B cell (primary cell): ENCODE data around the gene NOS1AP. TPM values are rescaled to one million over a fixed set of nuclear protein-coding genes. Genes with fewer than 3 reads are reported as not detected.

ENCODE experiments used
- ATAC-seq: fragments of 200-7000 bp; cut with Tn5 transposase; one replicate; pipeline ENCODE4 v1.10.0; 2021; ENCODE audit warnings: low read depth, mild to moderate bottlenecking, moderate number of reproducible peaks, moderate library complexity
- CTCF ChIA-PET: fragments of 350-600 bp; sonication (Branson Sonifier 250); formaldehyde crosslinking; loops from one replicate; lab custom pipeline; 2021; ENCODE audit warnings: antibody characterized with exemption, inconsistent platforms; lab: Charles Lee
- POLR2A ChIA-PET: fragments of 350-600 bp; sonication (Branson Sonifier 250); formaldehyde crosslinking; loops from one replicate; lab custom pipeline; 2021; ENCODE audit warnings: antibody characterized with exemption; lab: Charles Lee
- DNase-seq: peaks from one replicate; pipeline ENCODE4 v3.0.0; 2013
- H2AFZ ChIP-seq: 2 replicates; pipeline ENCODE4 v1.6.1; 2012; ENCODE audit warnings: mild to moderate bottlenecking, low read depth, low read length; ENCODE audit not compliant: insufficient read depth, poor library complexity, severe bottlenecking
- H3K27ac ChIP-seq, 2 donors: 1 replicate in 1 of 2; 2 replicates in 1 of 2; pipeline ENCODE4 v1.5.1; 2012 to 2013; ENCODE audit warnings: low read length in 2 of 2, mild to moderate bottlenecking in 2 of 2, moderate library complexity in 1 of 2
- H3K27me3 ChIP-seq, 4 experiments: fragments of 200-600 bp in 1 of 4; sonication (generic) in 1 of 4; replicated peaks in 1 of 4; 1 replicate in 2 of 4; 2 replicates in 2 of 4; pipeline versions ENCODE4 v1.6.1 to v1.7.0; 2013 to 2016; ENCODE audit warnings: low read length in 3 of 4, mild to moderate bottlenecking in 2 of 4, mixed read lengths in 1 of 4, moderate library complexity in 1 of 4; ENCODE audit not compliant: insufficient read depth in 4 of 4, control insufficient read depth in 3 of 4; ENCODE audit errors: control extremely low read depth in 1 of 4
- H3K36me3 ChIP-seq, 2 experiments: replicated peaks in 1 of 2; 1 replicate in 1 of 2; 2 replicates in 1 of 2; pipeline versions ENCODE4 v1.6.1 to v1.7.1; 2013; ENCODE audit warnings: low read length in 1 of 2; ENCODE audit not compliant: insufficient read depth in 2 of 2, control insufficient read depth in 1 of 2; ENCODE audit errors: control extremely low read depth in 1 of 2, extremely low read depth in 1 of 2
- H3K4me1 ChIP-seq, 2 donors: fragments of 200-600 bp in 1 of 2; sonication (generic) in 1 of 2; 1 replicate in 1 of 2; 2 replicates in 1 of 2; pipeline versions ENCODE4 v1.5.1 to v1.6.1; 2013 to 2017; ENCODE audit warnings: low read length in 2 of 2; ENCODE audit not compliant: control insufficient read depth in 2 of 2, insufficient read depth in 2 of 2
- H3K4me2 ChIP-seq: replicated peaks from 2 replicates; pipeline ENCODE3; 2012; ENCODE audit warnings: mild to moderate bottlenecking, low read depth, low read length; ENCODE audit not compliant: poor library complexity, severe bottlenecking
- H3K4me3 ChIP-seq, 5 experiments: fragments of 200-600 bp in 1 of 5; sonication (generic) in 1 of 5; 1 replicate in 3 of 5; 2 replicates in 2 of 5; pipeline versions ENCODE4 v1.5.1 to v1.7.0; 2011 to 2016; ENCODE audit warnings: low read length in 4 of 5, mild to moderate bottlenecking in 4 of 5, low read depth in 2 of 5, control low read depth in 1 of 5, moderate library complexity in 1 of 5; ENCODE audit not compliant: insufficient read depth in 1 of 5; ENCODE audit errors: control extremely low read depth in 1 of 5, extremely low read depth in 1 of 5
- H3K79me2 ChIP-seq: fragments of 200-600 bp; sonication (generic); one replicate; pipeline ENCODE4 v1.6.0; 2016; ENCODE audit warnings: low read length; ENCODE audit not compliant: control insufficient read depth, insufficient read depth
- H3K9ac ChIP-seq: fragments of 200-600 bp; sonication (generic); 2 replicates; pipeline ENCODE4 v1.6.1; 2017; ENCODE audit warnings: mild to moderate bottlenecking, low read length, moderate library complexity
- H3K9me3 ChIP-seq, 3 donors: one replicate each; pipeline versions ENCODE4 v1.6.1 to v1.7.1; 2013; ENCODE audit warnings: low read length in 2 of 3; ENCODE audit not compliant: control insufficient read depth in 2 of 3, insufficient read depth in 1 of 3; ENCODE audit errors: control extremely low read depth in 1 of 3
- H4K20me1 ChIP-seq: 2 replicates; pipeline ENCODE4 v1.6.0; 2012; ENCODE audit warnings: mild to moderate bottlenecking, low read length; ENCODE audit not compliant: insufficient read depth, control insufficient read depth, poor library complexity, severe bottlenecking
- H3K27ac Mint-ChIP-seq: one replicate; pipeline ENCODE4 v1.8.0; 2021; ENCODE audit warnings: mixed read lengths
- H3K27me3 Mint-ChIP-seq: one replicate; pipeline ENCODE4 v1.8.0; 2021; ENCODE audit warnings: mixed read lengths
- H3K4me1 Mint-ChIP-seq: one replicate; pipeline ENCODE4 v1.8.0; 2021; ENCODE audit warnings: mixed read lengths
- H3K4me3 Mint-ChIP-seq: one replicate; pipeline ENCODE4 v1.8.0; 2021; ENCODE audit warnings: mixed read lengths
- H3K9me3 Mint-ChIP-seq: one replicate; pipeline ENCODE4 v1.8.0; 2022; ENCODE audit warnings: mixed read lengths; ENCODE audit not compliant: insufficient read depth
- CTCF ChIP-seq: fragments of 200-600 bp; IDR thresholded peaks from one replicate; pipeline ENCODE4 v1.8.0; 2022; ENCODE audit warnings: antibody characterized with exemption, mild to moderate bottlenecking
- EZH2 ChIP-seq: IDR thresholded peaks from 2 replicates; pipeline ENCODE4 v1.6.1; 2012; ENCODE audit warnings: borderline replicate concordance, low read depth, mild to moderate bottlenecking, moderate library complexity, low read length; ENCODE audit not compliant: insufficient read depth, poor library complexity, severe bottlenecking
- WGBS: methylation state at CpG from one replicate; pipeline ENCODE4 v1.1.5; 2013; ENCODE audit warnings: missing lambda C conversion rate; ENCODE audit not compliant: insufficient coverage; 5-methylcytosine and 5-hydroxymethylcytosine counted together
- intact Hi-C: fragments of 100-400 bp; cut with micrococcal nuclease; formaldehyde crosslinking; loops from one replicate; pipeline ENCODE4 v1.10.0; 2022
- polyA plus RNA-seq: library from polyadenylated mRNA; depleted of rRNA; stranded (reverse); fragments of >200 nt; gene quantifications from 2 replicates; pipeline ENCODE4 v1.2.3, GENCODE V29; 2012
- total RNA-seq, 2 donors: library from RNA; stranded (reverse); fragments of 120-200 nt in 1 of 2; gene quantifications; 1 replicate in 1 of 2; 2 replicates in 1 of 2; pipeline versions ENCODE4 v1.2.3 to v1.2.4, GENCODE V29; 2013 to 2022

The NOS1AP gene
- total and polyA plus RNA-seq, 2 donors (not counting 1 experiment from before 2014, with no cell fraction given), result 0.32 TPM; not detected in 1

- H3K9me3 ChIP-seq, result no peaks in the 10 kb centered on the region
- no peak overlapping the region for H3K9ac ChIP-seq
- no peak overlapping the region for H3K27ac ChIP-seq
- no peak for TF ChIP-seq EZH2
- no peak for TF ChIP-seq CTCF
- H2AFZ ChIP-seq, result no peak overlapping the region
- no peak overlapping the region for H3K4me3 Mint-ChIP-seq
- no peaks in the 10 kb centered on the region for H3K36me3 ChIP-seq
- no peaks in the 10 kb centered on the region for H4K20me1 ChIP-seq
- no peak for ATAC-seq
- H3K27me3 Mint-ChIP-seq, result peaks cover 17% of the 10 kb centered on the region
- H3K79me2 ChIP-seq, result no peaks in the 10 kb centered on the region
- no peak overlapping the region for H3K27ac Mint-ChIP-seq
- ChIA-PET POLR2A (no interaction called here), CTCF (no interaction called here)
- 100% methylated on average over 1 of the region's 3 CpGs for WGBS
- no peak for DNase-seq
- H3K4me1 Mint-ChIP-seq, result no peaks in the 10 kb centered on the region
- no peak overlapping the region for H3K4me3 ChIP-seq
- no peaks in the 10 kb centered on the region for H3K4me1 ChIP-seq
- no peaks in the 10 kb centered on the region for H3K9me3 Mint-ChIP-seq
- no peak overlapping the region for H3K4me2 ChIP-seq
- intact Hi-C loops, result no loop called here
- no peaks in the 10 kb centered on the region for H3K27me3 ChIP-seq
Observed at GRCh38 chr1:162271972-162272371, 202.5 kb downstream of the NOS1AP start.

- Mint-ChIP-seq H3K9me3 (no peaks in the 10 kb centered on the region), H3K27me3 (peaks cover 16% of the 10 kb centered on the region), H3K4me1 (no peaks in the 10 kb centered on the region), H3K27ac (no peak overlapping the region), H3K4me3 (no peak overlapping the region)
- 95% methylated on average over 4 of the region's 5 CpGs for WGBS
- no peak for TF ChIP-seq EZH2
- no peak for TF ChIP-seq CTCF
- Histone ChIP-seq H3K9ac (no peak overlapping the region), H3K4me3 (no peak overlapping the region), H3K27ac (no peak overlapping the region), H3K4me2 (no peak overlapping the region), H3K9me3 (no peaks in the 10 kb centered on the region), H2AFZ (no peak overlapping the region), H3K36me3 (no peaks in the 10 kb centered on the region), H3K79me2 (no peaks in the 10 kb centered on the region), H4K20me1 (no peaks in the 10 kb centered on the region), H3K4me1 (no peaks in the 10 kb centered on the region), H3K27me3 (no peaks in the 10 kb centered on the region)
- ChIA-PET CTCF (no interaction called here), POLR2A (no interaction called here)
- no peak for DNase-seq
- ATAC-seq, result no peak
- intact Hi-C loops, result no loop called here
Observed at GRCh38 chr1:162272419-162272818, 202.9 kb downstream of the NOS1AP start.
